Effector memory CD8-positive, alpha-beta T cell (primary cell): ENCODE results near the gene DCAF7.

ENCODE experiments used
- ATAC-seq: fragments of 150-1000 bp; cut with Tn5 transposase; replicated peaks from 2 replicates; pipeline ENCODE4 v1.10.0; 2021; ENCODE audit warnings: mild to moderate bottlenecking, moderate library complexity
- DNase-seq, 3 experiments: peaks; one replicate each; pipeline ENCODE4 v3.0.0; 2021
- H3K27ac Mint-ChIP-seq, 2 donors: one replicate each; pipeline ENCODE4 v1.8.0; 2022; ENCODE audit warnings: mild to moderate bottlenecking in 2 of 2, mixed read lengths in 2 of 2, moderate library complexity in 2 of 2
- H3K27me3 Mint-ChIP-seq, 2 donors: one replicate each; pipeline ENCODE4 v1.8.0; 2022; ENCODE audit warnings: mixed read lengths in 2 of 2
- H3K36me3 Mint-ChIP-seq: one replicate; pipeline ENCODE4 v1.8.0; 2022; ENCODE audit warnings: mild to moderate bottlenecking, moderate library complexity, mixed read lengths; ENCODE audit not compliant: insufficient read depth
- H3K4me1 Mint-ChIP-seq, 2 donors: one replicate each; pipeline ENCODE4 v1.8.0; 2022; ENCODE audit warnings: low read depth in 2 of 2, mixed read lengths in 2 of 2
- H3K4me3 Mint-ChIP-seq, 2 donors: one replicate each; pipeline ENCODE4 v1.8.0; 2022; ENCODE audit warnings: mild to moderate bottlenecking in 2 of 2, mixed read lengths in 2 of 2, moderate library complexity in 2 of 2
- H3K9me3 Mint-ChIP-seq, 2 donors: one replicate each; pipeline ENCODE4 v1.8.0; 2022; ENCODE audit warnings: mixed read lengths in 2 of 2

Gene DCAF7

GRCh38 chr17:63516910-63517824, 33.1 kb upstream of the DCAF7 start:
- ATAC-seq (no peak), DNase-seq (no peak)
- Mint-ChIP-seq H3K4me3 (no peak overlapping the region), H3K36me3 (no peaks in the 10 kb centered on the region), H3K27ac (no peak overlapping the region), H3K27me3 (peaks cover 0 to 47% of the 10 kb centered on the region in 2 donors), H3K9me3 (no peaks in the 10 kb centered on the region), H3K4me1 (no peaks in the 10 kb centered on the region)

GRCh38 chr17:63517825-63518534, 32.3 kb upstream of the DCAF7 start:
- no peak for DNase-seq
- Mint-ChIP-seq H3K4me3 (no peak overlapping the region), H3K36me3 (peaks cover 3% of the 10 kb centered on the region), H3K27me3 (peaks cover 0 to 47% of the 10 kb centered on the region in 2 donors), H3K27ac (no peak overlapping the region), H3K4me1 (peaks cover 0 to under 1% of the 10 kb centered on the region in 2 donors), H3K9me3 (no peaks in the 10 kb centered on the region)
- ATAC-seq: no peak

- ATAC-seq: no peak
- no peak overlapping the region for H3K27ac Mint-ChIP-seq
- H3K4me3 Mint-ChIP-seq: no peak overlapping the region
Observed at GRCh38 chr17:63519116-63519881, 31.0 kb upstream of the DCAF7 start.

GRCh38 chr17:63519972-63520882, 30.1 kb upstream of the DCAF7 start:
- H3K27me3 Mint-ChIP-seq: peaks cover 19 to 52% of the 10 kb centered on the region in 2 donors
- no peak overlapping the region for H3K27ac Mint-ChIP-seq
- ATAC-seq (no peak), DNase-seq (no peak)
- no peaks in the 10 kb centered on the region for H3K9me3 Mint-ChIP-seq
- peaks cover 4 to 11% of the 10 kb centered on the region in 2 donors for H3K4me1 Mint-ChIP-seq
- H3K36me3 Mint-ChIP-seq: peaks cover 3% of the 10 kb centered on the region
- no peak overlapping the region for H3K4me3 Mint-ChIP-seq

More at GRCh38 chr17:63519116-63519881, 31.0 kb upstream of the DCAF7 start:
- Mint-ChIP-seq H3K36me3 (peaks cover 3% of the 10 kb centered on the region), H3K9me3 (no peaks in the 10 kb centered on the region), H3K27me3 (peaks cover 10 to 51% of the 10 kb centered on the region in 2 donors), H3K4me1 (peaks cover 4 to 11% of the 10 kb centered on the region in 2 donors)
- no peak for DNase-seq

GRCh38 chr17:63523253-63523855, 26.9 kb upstream of the DCAF7 start, which contains the start of gene KCNH6:
KCNH6 (plus strand) TSS chr17:63523358; CDS start chr17:63523414, 56 bp downstream.
- peak within 1 kb of the TSS; percentile 27 to 60 for H3K4me3 Mint-ChIP-seq
- H3K4me1 Mint-ChIP-seq: peaks cover 4 to 11% of the 10 kb centered on the region in 2 donors
- no peaks in the 10 kb centered on the region for H3K9me3 Mint-ChIP-seq
- ATAC-seq (no peak), DNase-seq (no peak)
- H3K36me3 Mint-ChIP-seq: peaks cover 3% of the 10 kb centered on the region
- H3K27ac Mint-ChIP-seq: no peak within 1 kb of the TSS
- peaks cover 25 to 51% of the 10 kb centered on the region in 2 donors for H3K27me3 Mint-ChIP-seq

GRCh38 chr17:63524051-63524450, 26.2 kb upstream of the DCAF7 start:
- H3K36me3 Mint-ChIP-seq: peaks cover 3% of the 10 kb centered on the region
- ATAC-seq: no peak
- H3K4me3 Mint-ChIP-seq: peak overlapping the region; percentile 27 to 60

GRCh38 chr17:63525190-63525946, 24.9 kb upstream of the DCAF7 start:
- Mint-ChIP-seq H3K4me3 (no peak overlapping the region), H3K36me3 (peaks cover 3% of the 10 kb centered on the region), H3K4me1 (peaks cover 4 to 11% of the 10 kb centered on the region in 2 donors), H3K27me3 (peaks cover 25 to 50% of the 10 kb centered on the region in 2 donors), H3K9me3 (no peaks in the 10 kb centered on the region), H3K27ac (no peak overlapping the region)
- ATAC-seq: no peak
- DNase-seq: no peak

More at GRCh38 chr17:63524051-63524450, 26.2 kb upstream of the DCAF7 start:
- H3K27me3 Mint-ChIP-seq: peaks cover 25 to 51% of the 10 kb centered on the region in 2 donors
- H3K27ac Mint-ChIP-seq: no peak overlapping the region
- H3K9me3 Mint-ChIP-seq: no peaks in the 10 kb centered on the region
- H3K4me1 Mint-ChIP-seq: peaks cover 4 to 11% of the 10 kb centered on the region in 2 donors
- no peak for DNase-seq

GRCh38 chr17:63526861-63527260, 23.4 kb upstream of the DCAF7 start:
- Mint-ChIP-seq H3K4me1 (peaks cover 4 to 11% of the 10 kb centered on the region in 2 donors), H3K9me3 (no peaks in the 10 kb centered on the region), H3K4me3 (no peak overlapping the region), H3K36me3 (peaks cover 3% of the 10 kb centered on the region), H3K27ac (no peak overlapping the region), H3K27me3 (peaks cover 25 to 42% of the 10 kb centered on the region in 2 donors)
- ATAC-seq (no peak), DNase-seq (no peak)

GRCh38 chr17:63528183-63528582, 22.1 kb upstream of the DCAF7 start:
- ATAC-seq (no peak), DNase-seq (no peak)
- H3K4me3 Mint-ChIP-seq: no peak overlapping the region

GRCh38 chr17:63529711-63530556, 20.3 kb upstream of the DCAF7 start:
- Mint-ChIP-seq H3K27me3 (peaks cover 9 to 27% of the 10 kb centered on the region in 2 donors), H3K9me3 (no peaks in the 10 kb centered on the region), H3K4me3 (no peak overlapping the region), H3K4me1 (no peaks in the 10 kb centered on the region), H3K27ac (peak overlapping the region in 1 of 2 donors; percentile 51), H3K36me3 (no peaks in the 10 kb centered on the region)
- DNase-seq (no peak), ATAC-seq (no peak)

More at GRCh38 chr17:63528183-63528582, 22.1 kb upstream of the DCAF7 start:
- no peak overlapping the region for H3K27ac Mint-ChIP-seq
- H3K9me3 Mint-ChIP-seq: no peaks in the 10 kb centered on the region
- no peaks in the 10 kb centered on the region for H3K36me3 Mint-ChIP-seq
- H3K27me3 Mint-ChIP-seq: peaks cover 25 to 42% of the 10 kb centered on the region in 2 donors
- H3K4me1 Mint-ChIP-seq: peaks cover 4 to 9% of the 10 kb centered on the region in 2 donors

GRCh38 chr17:63530557-63531021, 19.7 kb upstream of the DCAF7 start:
- Mint-ChIP-seq H3K27me3 (peaks cover 8 to 27% of the 10 kb centered on the region in 2 donors), H3K36me3 (no peaks in the 10 kb centered on the region), H3K4me3 (no peak overlapping the region), H3K4me1 (peaks cover 2% of the 10 kb centered on the region in 2 donors), H3K9me3 (no peaks in the 10 kb centered on the region), H3K27ac (no peak overlapping the region)
- ATAC-seq: no peak
- no peak for DNase-seq
